ENCODE data around the gene TMEM263. TPM values are rescaled to one million over a fixed set of nuclear protein-coding genes. Genes with fewer than 3 reads are reported as not detected.

The TMEM263 gene
- total and polyA plus RNA-seq, 11 donors, result 11.6 to 59.2 (median 36.3) TPM

GRCh38 chr12:106982229-106982628 lies 26.5 kb downstream of the TMEM263 start:
- DNase-seq, result no peak
- peaks cover 6 to 62% (median 34%) of the 10 kb centered on the region in 12 donors for H3K4me1 ChIP-seq
- no peak for TF ChIP-seq CTCF (IDR thresholded peaks at IDR 0.05)
- no peak for TF ChIP-seq POLR2A (IDR thresholded peaks at IDR 0.05)
- ATAC-seq, result no peak
- no peaks in the 10 kb centered on the region for H3K27me3 ChIP-seq
- intact Hi-C loops (cut with DNase I), result loop anchor here in 3 of 10 donors (10.0 kb wide), 1 partner anchor 113 kb away; the partner anchor contains the start of gene CRY1 (in 3 of the 3)
- no peak overlapping the region for H3K4me3 ChIP-seq
- 80 to 91% (median 89%) methylated on average over 1 of the region's 1 CpG for WGBS, 4 donors
- no peak overlapping the region for H3K27ac ChIP-seq
- H3K36me3 ChIP-seq, result peaks cover 0 to 27% (median 13%) of the 10 kb centered on the region in 9 donors
- no peaks in the 10 kb centered on the region for H3K9me3 ChIP-seq

- H3K27ac ChIP-seq, result no peak overlapping the region
- no peak for ATAC-seq
- WGBS, 4 donors, result 96 to 98% (median 97%) methylated on average over 6 of the region's 6 CpGs
Observed at GRCh38 chr12:106984588-106985137, 29.0 kb downstream of the TMEM263 start.

GRCh38 chr12:106985479-106985878 lies 29.8 kb downstream of the TMEM263 start:
- Histone ChIP-seq H3K27ac (peak overlapping the region in 2 of 12 donors; percentile 91 to 93), H3K36me3 (peaks cover 0 to 27% (median 13%) of the 10 kb centered on the region in 9 donors), H3K4me3 (peak overlapping the region in 10 of 12 donors; percentile 61 to 85 (median 71)), H3K4me1 (peaks cover 4 to 45% (median 21%) of the 10 kb centered on the region in 12 donors), H3K9me3 (no peaks in the 10 kb centered on the region), H3K27me3 (no peaks in the 10 kb centered on the region)
- 78 to 79% (median 79%) methylated on average over 5 of the region's 5 CpGs for WGBS, 4 donors
- TF ChIP-seq CTCF (IDR thresholded peaks at IDR 0.05) (no peak), POLR2A (IDR thresholded peaks at IDR 0.05) (no peak)
- DNase-seq, result no peak
- intact Hi-C loops (cut with DNase I), result loop anchor here in 5 of 10 donors (2.0 to 10.0 kb wide), 4 partner anchors 25 to 109 kb away; partner anchors contain the start of gene CRY1 (in 4 of the 5)
- no peak for ATAC-seq

More at GRCh38 chr12:106984588-106985137, 29.0 kb downstream of the TMEM263 start:
- H3K27me3 ChIP-seq, result no peaks in the 10 kb centered on the region
- intact Hi-C loops (cut with DNase I), result loop anchor here in 5 of 10 donors (2.0 to 10.0 kb wide), 4 partner anchors 24 to 110 kb away; partner anchors contain the start of gene CRY1 (in 4 of the 5)
- no peak for TF ChIP-seq POLR2A (IDR thresholded peaks at IDR 0.05)
- H3K4me3 ChIP-seq, result no peak overlapping the region
- no peaks in the 10 kb centered on the region for H3K9me3 ChIP-seq
- H3K36me3 ChIP-seq, result peaks cover 0 to 27% (median 13%) of the 10 kb centered on the region in 9 donors
- no peak for DNase-seq
- H3K4me1 ChIP-seq, result peaks cover 4 to 46% (median 21%) of the 10 kb centered on the region in 12 donors

- no peak for ATAC-seq
- H3K36me3 ChIP-seq, result peaks cover 0 to 27% (median 13%) of the 10 kb centered on the region in 9 donors
- H3K4me1 ChIP-seq, result peaks cover 4 to 38% (median 20%) of the 10 kb centered on the region in 12 donors
- no peak for TF ChIP-seq CTCF (IDR thresholded peaks at IDR 0.05)
- intact Hi-C loops (cut with DNase I), result loop anchor here in 7 of 10 donors (1.0 to 10.0 kb wide), 6 partner anchors 29 to 109 kb away; partner anchors contain the start of gene CRY1 (in 6 of the 7)
- 21 to 26% (median 23%) methylated on average over 4 of the region's 4 CpGs for WGBS, 4 donors
- H3K27ac ChIP-seq, result peak overlapping the region in 11 of 12 donors; percentile 80 to 96 (median 90)
- no peak for DNase-seq
- H3K27me3 ChIP-seq, result no peaks in the 10 kb centered on the region
- H3K9me3 ChIP-seq, result no peaks in the 10 kb centered on the region
- peak overlapping the region; percentile 61 to 85 (median 71) for H3K4me3 ChIP-seq
Observed at GRCh38 chr12:106986135-106986534, 30.4 kb downstream of the TMEM263 start.
